ENCODE measurements around the gene CALY. TPM values are rescaled to one million over a fixed set of nuclear protein-coding genes. Genes with fewer than 3 reads are reported as not detected.

Gene CALY
- total RNA-seq, 1 donor from 2014 or later: 0.98 TPM

GRCh38 chr10:133354672-133355240 lies 18.1 kb upstream of the CALY start:
- intact Hi-C loops (cut with DNase I): no loop called here

GRCh38 chr10:133353988-133354605 lies 17.4 kb upstream of the CALY start:
- intact Hi-C loops (cut with DNase I): no loop called here
- ATAC-seq (no peak), DNase-seq (ENCODE audit: low spot score) (no peak)

More at GRCh38 chr10:133354672-133355240, 18.1 kb upstream of the CALY start:
- ATAC-seq (no peak), DNase-seq (ENCODE audit: low spot score) (no peak)

GRCh38 chr10:133353202-133353959 lies 16.7 kb upstream of the CALY start:
- no peak for DNase-seq (ENCODE audit: low spot score)
- no peak for ATAC-seq
- intact Hi-C loops (cut with DNase I): no loop called here

- ATAC-seq: no peak
- no peak for DNase-seq (ENCODE audit: low spot score)
- intact Hi-C loops (cut with DNase I): no loop called here
Measured at GRCh38 chr10:133351408-133352318, 15.0 kb upstream of the CALY start.

- ATAC-seq (no peak), DNase-seq (ENCODE audit: low spot score) (no peak)
- intact Hi-C loops (cut with DNase I): no loop called here
Measured at GRCh38 chr10:133350950-133351329, 14.2 kb upstream of the CALY start.

- DNase-seq (ENCODE audit: low spot score): no peak
- no peak for ATAC-seq
- intact Hi-C loops (cut with DNase I): no loop called here
Measured at GRCh38 chr10:133350283-133350949, 13.7 kb upstream of the CALY start.

GRCh38 chr10:133349577-133350011 lies 12.9 kb upstream of the CALY start:
- DNase-seq (ENCODE audit: low spot score): no peak
- ATAC-seq: no peak
- intact Hi-C loops (cut with DNase I): no loop called here

- DNase-seq (ENCODE audit: low spot score): no peak
- ATAC-seq: no peak
- intact Hi-C loops (cut with DNase I): no loop called here
Measured at GRCh38 chr10:133349160-133349568, 12.5 kb upstream of the CALY start.

- DNase-seq (ENCODE audit: low spot score): no peak
- intact Hi-C loops (cut with DNase I): no loop called here
- no peak for ATAC-seq
Measured at GRCh38 chr10:133347710-133348517, 11.2 kb upstream of the CALY start.

GRCh38 chr10:133346413-133346812 lies 9.7 kb upstream of the CALY start:
- no peak for DNase-seq (ENCODE audit: low spot score)
- intact Hi-C loops (cut with DNase I): no loop called here
- peak; percentile 5 for ATAC-seq

GRCh38 chr10:133344236-133344635 lies 7.5 kb upstream of the CALY start:
- ATAC-seq (no peak), DNase-seq (ENCODE audit: low spot score) (no peak)
- intact Hi-C loops (cut with DNase I): no loop called here

GRCh38 chr10:133343558-133343957 lies 6.9 kb upstream of the CALY start:
- DNase-seq (ENCODE audit: low spot score) (no peak), ATAC-seq (no peak)

GRCh38 chr10:133342942-133343341 lies 6.2 kb upstream of the CALY start:
- intact Hi-C loops (cut with DNase I): no loop called here
- no peak for DNase-seq (ENCODE audit: low spot score)
- ATAC-seq: no peak

More at GRCh38 chr10:133343558-133343957, 6.9 kb upstream of the CALY start:
- intact Hi-C loops (cut with DNase I): no loop called here

- intact Hi-C loops (cut with DNase I): no loop called here
- no peak for DNase-seq (ENCODE audit: low spot score)
- ATAC-seq: no peak
Measured at GRCh38 chr10:133341983-133342382, 5.3 kb upstream of the CALY start.

- ATAC-seq (no peak), DNase-seq (ENCODE audit: low spot score) (no peak)
- intact Hi-C loops (cut with DNase I): no loop called here
Measured at GRCh38 chr10:133339708-133340380, 3.1 kb upstream of the CALY start.

- DNase-seq (ENCODE audit: low spot score): no peak
- intact Hi-C loops (cut with DNase I): no loop called here
- ATAC-seq: no peak
Measured at GRCh38 chr10:133338080-133339071, 1.7 kb upstream of the CALY start.
